HEK293T (cell line): ENCODE measurements around the gene BPIFB3.

ENCODE experiments used
- ARNT ChIP-seq: fragments of 450-650 bp; IDR thresholded peaks from 2 replicates; pipeline ENCODE4 v1.6.1; 2017; ENCODE audit warnings: mild to moderate bottlenecking
- FOXK2 ChIP-seq: fragments of 450-650 bp; IDR thresholded peaks from 2 replicates; pipeline ENCODE4 v1.6.1; 2016; ENCODE audit warnings: mild to moderate bottlenecking
- L3MBTL2 ChIP-seq: fragments of 450-650 bp; conservative IDR thresholded peaks from 2 replicates; pipeline ENCODE4 v1.6.1; 2016; ENCODE audit warnings: mild to moderate bottlenecking
- SP1 ChIP-seq: fragments of 450-650 bp; IDR thresholded peaks from 2 replicates; pipeline ENCODE4 v1.6.1; 2017

GRCh38 chr20:33070111-33071053, 16.7 kb downstream of the BPIFB3 start:
- TF ChIP-seq FOXK2 (no peak), L3MBTL2 (no peak), SP1 (no peak), ARNT (no peak)
